ENCODE measurements around the gene ELK4. TPM values are rescaled to one million over a fixed set of nuclear protein-coding genes. Genes with fewer than 3 reads are reported as not detected.

ELK4 gene
- total and polyA plus RNA-seq, 2 of the 4 experiments (the other 2 are of a cell fraction), result 4.6 to 11.3 TPM

- Histone ChIP-seq H2BK5ac (ENCODE audit: low read depth, low read length, poor library complexity, severe bottlenecking) (no peak overlapping the region), H3K9me3 (ENCODE audit: control insufficient read depth, insufficient read depth, low read length) (no peaks in the 10 kb centered on the region), H3K56ac (ENCODE audit: extremely low read depth, insufficient read depth, low read length) (no peak overlapping the region), H2BK20ac (ENCODE audit: low read depth, low read length) (no peak overlapping the region), H2AFZ (replicated peaks; ENCODE audit: low read length, poor library complexity) (no peak overlapping the region), H3K4ac (ENCODE audit: low read depth, low read length) (no peak overlapping the region), H4K8ac (ENCODE audit: low read depth in 2 of 2, low read length in 2 of 2) (no peak overlapping the region), H3K27ac (ENCODE audit: insufficient read depth, low read length) (no peak overlapping the region), H2BK120ac (ENCODE audit: low read depth, low read length) (no peak overlapping the region), H4K91ac (ENCODE audit: insufficient read depth, low read depth, low read length) (no peak overlapping the region), H3K4me3 (ENCODE audit: insufficient read depth, low read depth, low read length) (no peak overlapping the region), H4K20me1 (ENCODE audit: insufficient read depth, low read length) (no peaks in the 10 kb centered on the region), H2AK9ac (replicated peaks; ENCODE audit: low read depth, low read length, poor library complexity) (no peak overlapping the region), H2BK15ac (ENCODE audit: low read depth, low read length) (no peak overlapping the region), H3K9me1 (ENCODE audit: insufficient read depth, low read length) (no peaks in the 10 kb centered on the region; the same call in 1 of the 2 replicates), H3K14ac (replicated peaks; ENCODE audit: low read depth, low read length) (no peak overlapping the region), H3K4me1 (ENCODE audit: control insufficient read depth, insufficient read depth, low read length) (peaks cover 4% of the 10 kb centered on the region; the same call in 1 of the 2 replicates), H4K5ac (ENCODE audit: low read depth, low read length) (no peak overlapping the region), H3K4me2 (ENCODE audit: low read depth, low read length) (no peak overlapping the region), H3K27me3 (ENCODE audit: control insufficient read depth, insufficient read depth, low read length) (no peaks in the 10 kb centered on the region), H3K9ac (ENCODE audit: low read depth, low read length) (no peak overlapping the region), H3K23ac (ENCODE audit: low read depth, low read length) (no peak overlapping the region), H3K36me3 (ENCODE audit: control insufficient read depth, insufficient read depth, low read length) (no peaks in the 10 kb centered on the region), H3K18ac (ENCODE audit: low read depth, low read length) (no peak overlapping the region), H3K79me1 (ENCODE audit: low read depth in 1 of 2, low read length in 2 of 2) (peaks cover 2 to 5% of the 10 kb centered on the region in 2 experiments; a peak in 2 of 4 replicates), H2AK5ac (ENCODE audit: low read depth, low read length) (no peak overlapping the region)
- TF ChIP-seq MAZ (IDR thresholded peaks at IDR 0.05; ENCODE audit: borderline replicate concordance, low read depth, low read length) (no peak), NFE2L2 (IDR thresholded peaks at IDR 0.05; ENCODE audit: low read depth, low read length) (no peak), FOS (IDR thresholded peaks at IDR 0.05; ENCODE audit: low read depth, low read length) (no peak), SMC3 (IDR thresholded peaks at IDR 0.05; ENCODE audit: low read depth, low read length) (no peak), CHD1 (IDR thresholded peaks at IDR 0.05; ENCODE audit: low read depth, low read length) (no peak), ELK1 (IDR thresholded peaks at IDR 0.05; ENCODE audit: borderline replicate concordance, low read depth, low read length) (no peak), RAD21 (IDR thresholded peaks at IDR 0.05; ENCODE audit: low read length) (no peak), RFX5 (IDR thresholded peaks at IDR 0.05; ENCODE audit: low read depth, low read length) (no peak), CTCF (conservative IDR thresholded peaks at IDR 0.05; ENCODE audit: low read depth, low read length) (no peak), POLR2A (IDR thresholded peaks at IDR 0.05; ENCODE audit: low read depth, low read length) (no peak), USF2 (IDR thresholded peaks at IDR 0.05; ENCODE audit: low read depth, low read length) (no peak), MXI1 (IDR thresholded peaks at IDR 0.05; ENCODE audit: borderline replicate concordance, low read depth, low read length) (no peak)
- dilution Hi-C loops (cut with HindIII; ENCODE audit: low sequenced_read_pairs, unreplicated experiment) (no loop called here), in situ Hi-C loops (cut with MboI; ENCODE audit: low sequenced_read_pairs) (loop anchor here (25.0 kb wide), 2 partner anchors 240 to 440 kb away; partner anchors contain the start of gene AVPR1B), intact Hi-C loops (cut with micrococcal nuclease) (no loop called here)
- WGBS, 2 experiments (ENCODE audit: extremely low coverage in 2 of 2, insufficient read length in 1 of 2), result 66% methylated on average over 4 of the region's 11 CpGs; no CpG with 5 or more reads in 1 of the 2 experiments
- ATAC-seq (ENCODE audit: low read depth) (no peak), DNase-seq (no peak)
- CTCF ChIA-PET, result no interaction called here
- POLR2A ChIA-PET (ENCODE audit: unreplicated experiment), result no interaction called here
- BruUV-seq (replicated peaks), result no TSS peak
These were observed 40.6 kb upstream of the ELK4 start for GRCh38 chr1:205672395-205672889.
